Brain pericyte (primary cell): ENCODE results near the gene DHX8.

Experiments
- DNase-seq: peaks from one replicate; pipeline ENCODE4 v3.0.0-alpha.2; 2012; ENCODE audit warnings: low read depth, low spot score

DHX8 gene

GRCh38 chr17:43547189-43547550, 63.4 kb downstream of the DHX8 start:
- no peak for DNase-seq

- no peak for DNase-seq
These were observed 64.0 kb downstream of the DHX8 start for GRCh38 chr17:43547659-43548256.

GRCh38 chr17:43548689-43549379, 65.1 kb downstream of the DHX8 start:
- no peak for DNase-seq

- no peak for DNase-seq
These were observed 65.7 kb downstream of the DHX8 start for GRCh38 chr17:43549496-43549895.

- DNase-seq: no peak
These were observed 67.0 kb downstream of the DHX8 start for GRCh38 chr17:43550754-43551153.

GRCh38 chr17:43552229-43552837, 68.6 kb downstream of the DHX8 start:
- DNase-seq: no peak

- DNase-seq: no peak
These were observed 69.8 kb downstream of the DHX8 start for GRCh38 chr17:43553573-43553972.

- no peak for DNase-seq
These were observed 71.1 kb downstream of the DHX8 start for GRCh38 chr17:43554857-43555256.

GRCh38 chr17:43556292-43556691, 72.5 kb downstream of the DHX8 start:
- DNase-seq: no peak

GRCh38 chr17:43558805-43559160, 75.0 kb downstream of the DHX8 start:
- no peak for DNase-seq

- no peak for DNase-seq
These were observed 75.5 kb downstream of the DHX8 start for GRCh38 chr17:43559161-43559816.

- no peak for DNase-seq
These were observed 77.0 kb downstream of the DHX8 start for GRCh38 chr17:43560461-43561427.

GRCh38 chr17:43562679-43563599, 79.2 kb downstream of the DHX8 start:
- no peak for DNase-seq

- no peak for DNase-seq
These were observed 80.1 kb downstream of the DHX8 start for GRCh38 chr17:43563600-43564594.

- no peak for DNase-seq
These were observed 84.8 kb downstream of the DHX8 start for GRCh38 chr17:43568506-43569082.

- no peak for DNase-seq
These were observed 86.7 kb downstream of the DHX8 start for GRCh38 chr17:43570518-43570928.

GRCh38 chr17:43572368-43572980, 88.7 kb downstream of the DHX8 start:
- DNase-seq: no peak

GRCh38 chr17:43573579-43574321, 90.0 kb downstream of the DHX8 start:
- no peak for DNase-seq
